Retinal pigment epithelial cell (primary cell): ENCODE measurements around the gene PRDM5.

Experiments
- DNase-seq: peaks from one replicate; pipeline ENCODE4 v3.0.0-alpha.2; 2010; ENCODE audit warnings: low read depth
- H3K4me3 ChIP-seq: 2 replicates; pipeline ENCODE4 v1.5.1; 2011; ENCODE audit warnings: mild to moderate bottlenecking, low read length, control low read depth, moderate library complexity
- TF ChIP-seq, protein P1 (sequence below): conservative IDR thresholded peaks from 2 replicates; pipeline ENCODE4 v1.5.1; 2011; ENCODE audit warnings: low read depth, low read length, control low read depth, inconsistent platforms

Gene PRDM5

DNA sequence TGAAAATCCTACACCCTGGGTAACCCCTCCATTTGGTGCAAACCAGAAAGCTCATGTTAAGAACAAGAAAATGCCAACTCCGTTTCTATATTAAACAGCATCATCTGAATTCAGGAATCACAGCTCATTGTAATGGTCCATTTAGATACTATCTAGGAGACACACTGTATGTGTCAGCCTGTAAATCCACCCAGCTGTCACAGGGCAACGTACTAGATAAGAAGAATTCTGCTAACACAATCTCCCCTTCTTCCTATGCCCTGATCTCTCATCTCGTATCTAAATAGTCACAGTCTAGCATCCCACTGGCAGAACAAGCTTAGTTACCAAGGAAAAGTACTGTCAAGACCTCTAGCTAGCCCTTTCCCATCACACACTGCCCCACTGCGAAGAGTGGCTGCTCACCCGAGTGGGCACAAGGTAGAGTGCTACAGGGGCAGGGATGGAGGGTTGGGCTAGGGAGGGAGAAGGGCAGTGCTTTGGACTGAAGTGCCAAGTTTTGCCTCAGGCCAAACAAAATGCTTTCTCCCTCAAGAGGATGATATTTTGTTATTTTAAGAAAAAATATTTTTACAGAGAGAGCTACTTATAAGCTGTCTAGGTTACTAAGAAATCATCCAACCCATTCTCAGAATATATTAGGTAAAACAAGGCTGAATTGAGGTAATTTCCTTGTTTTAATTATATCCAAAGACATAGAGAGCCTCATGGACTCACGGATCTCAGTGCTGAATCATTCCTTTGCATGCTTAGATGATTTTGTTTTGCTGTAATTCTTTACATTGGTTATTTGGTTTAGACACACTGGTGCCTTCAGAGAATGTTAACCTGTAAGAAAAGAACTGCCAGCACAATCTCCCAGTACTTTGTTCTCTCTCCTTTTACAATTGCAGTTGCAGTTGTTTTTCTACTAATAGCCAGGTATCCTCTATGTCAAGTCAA is 196.6 kb downstream of the PRDM5 start:
- DNase-seq: no peak
- H3K4me3 ChIP-seq: no peak overlapping the region
- TF ChIP-seq, protein P1, sequence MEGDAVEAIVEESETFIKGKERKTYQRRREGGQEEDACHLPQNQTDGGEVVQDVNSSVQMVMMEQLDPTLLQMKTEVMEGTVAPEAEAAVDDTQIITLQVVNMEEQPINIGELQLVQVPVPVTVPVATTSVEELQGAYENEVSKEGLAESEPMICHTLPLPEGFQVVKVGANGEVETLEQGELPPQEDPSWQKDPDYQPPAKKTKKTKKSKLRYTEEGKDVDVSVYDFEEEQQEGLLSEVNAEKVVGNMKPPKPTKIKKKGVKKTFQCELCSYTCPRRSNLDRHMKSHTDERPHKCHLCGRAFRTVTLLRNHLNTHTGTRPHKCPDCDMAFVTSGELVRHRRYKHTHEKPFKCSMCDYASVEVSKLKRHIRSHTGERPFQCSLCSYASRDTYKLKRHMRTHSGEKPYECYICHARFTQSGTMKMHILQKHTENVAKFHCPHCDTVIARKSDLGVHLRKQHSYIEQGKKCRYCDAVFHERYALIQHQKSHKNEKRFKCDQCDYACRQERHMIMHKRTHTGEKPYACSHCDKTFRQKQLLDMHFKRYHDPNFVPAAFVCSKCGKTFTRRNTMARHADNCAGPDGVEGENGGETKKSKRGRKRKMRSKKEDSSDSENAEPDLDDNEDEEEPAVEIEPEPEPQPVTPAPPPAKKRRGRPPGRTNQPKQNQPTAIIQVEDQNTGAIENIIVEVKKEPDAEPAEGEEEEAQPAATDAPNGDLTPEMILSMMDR: no peak

DNA sequence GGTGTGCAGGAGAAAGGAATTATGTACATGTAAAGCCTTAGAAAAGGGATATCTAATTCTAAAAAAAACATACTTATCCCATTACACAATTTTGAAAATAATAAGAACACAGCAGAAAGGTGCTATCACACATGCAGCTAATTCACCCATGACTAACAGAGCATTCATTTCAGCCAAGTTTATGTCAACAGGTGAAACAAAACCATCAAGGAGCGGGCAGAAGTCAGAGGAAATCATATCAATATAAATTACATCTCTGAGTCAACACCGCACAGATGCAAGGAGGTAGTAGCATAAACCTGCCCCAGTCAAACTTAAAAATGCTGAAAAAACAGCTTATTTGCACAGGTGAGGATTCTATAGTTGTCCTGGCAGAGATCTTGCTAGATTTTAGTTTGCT is 197.9 kb downstream of the PRDM5 start:
- TF ChIP-seq, protein P1: no peak
- DNase-seq: no peak
- no peak overlapping the region for H3K4me3 ChIP-seq

DNA sequence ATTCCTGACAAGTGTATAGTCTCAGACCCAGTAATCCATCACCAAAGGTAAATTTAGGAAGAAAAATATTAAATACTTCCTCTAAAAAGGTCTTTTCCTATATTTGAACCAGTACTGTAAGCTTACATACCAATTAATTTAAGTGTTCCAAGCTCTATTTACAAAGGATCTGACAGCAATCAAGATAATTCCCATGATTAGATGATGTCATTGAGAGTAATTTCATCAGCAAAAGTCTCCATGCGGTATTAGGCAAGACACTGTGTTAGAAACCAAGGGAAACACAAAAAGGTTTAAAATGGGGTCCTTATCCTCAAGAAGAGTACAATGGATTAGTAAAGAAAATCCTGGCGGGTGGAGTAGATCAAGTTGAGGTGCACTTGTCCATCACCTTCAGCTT is 198.5 kb downstream of the PRDM5 start:
- H3K4me3 ChIP-seq: no peak overlapping the region
- TF ChIP-seq, protein P1: no peak
- peak; percentile 39 for DNase-seq

DNA sequence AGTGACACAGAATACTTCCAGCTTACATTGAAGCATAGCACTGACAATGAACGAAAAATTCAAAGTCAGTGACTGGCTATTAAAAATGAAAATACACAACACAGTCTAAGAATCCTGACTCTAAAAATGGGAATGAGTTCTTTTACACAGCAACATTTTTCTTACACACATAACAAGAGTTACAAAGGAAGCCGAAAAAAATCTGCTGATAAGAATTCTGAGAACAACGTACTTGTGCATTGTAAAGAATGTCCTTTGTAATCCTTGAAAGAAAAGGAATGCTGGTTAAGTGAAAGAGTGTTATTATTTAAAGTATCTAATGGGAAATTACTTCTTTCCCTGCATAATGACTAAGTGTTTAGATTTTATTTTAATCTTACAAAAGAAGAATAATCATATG is 199.4 kb downstream of the PRDM5 start:
- TF ChIP-seq, protein P1: no peak
- H3K4me3 ChIP-seq: no peak overlapping the region
- DNase-seq: no peak

DNA sequence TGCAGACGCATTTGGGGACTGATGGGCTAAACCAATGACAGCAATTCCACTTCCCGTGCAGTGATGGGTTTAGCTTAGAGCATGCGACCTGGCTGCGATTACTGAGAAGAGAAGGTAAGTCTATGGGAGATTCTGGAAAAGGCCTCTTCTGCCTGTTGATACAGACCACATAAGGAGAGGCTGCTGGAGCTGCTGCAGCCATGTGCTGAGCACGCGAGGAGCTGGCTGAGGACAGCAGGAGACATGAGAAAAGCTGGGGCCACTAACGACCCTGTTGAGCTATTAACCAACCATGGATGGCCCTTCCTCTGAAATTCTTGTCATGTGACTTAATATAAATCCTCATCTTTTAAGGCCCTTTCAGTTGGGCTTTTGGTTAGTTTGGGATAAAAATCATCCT is 199.9 kb downstream of the PRDM5 start:
- H3K4me3 ChIP-seq: no peak overlapping the region
- DNase-seq: no peak
- TF ChIP-seq, protein P1: no peak

DNA sequence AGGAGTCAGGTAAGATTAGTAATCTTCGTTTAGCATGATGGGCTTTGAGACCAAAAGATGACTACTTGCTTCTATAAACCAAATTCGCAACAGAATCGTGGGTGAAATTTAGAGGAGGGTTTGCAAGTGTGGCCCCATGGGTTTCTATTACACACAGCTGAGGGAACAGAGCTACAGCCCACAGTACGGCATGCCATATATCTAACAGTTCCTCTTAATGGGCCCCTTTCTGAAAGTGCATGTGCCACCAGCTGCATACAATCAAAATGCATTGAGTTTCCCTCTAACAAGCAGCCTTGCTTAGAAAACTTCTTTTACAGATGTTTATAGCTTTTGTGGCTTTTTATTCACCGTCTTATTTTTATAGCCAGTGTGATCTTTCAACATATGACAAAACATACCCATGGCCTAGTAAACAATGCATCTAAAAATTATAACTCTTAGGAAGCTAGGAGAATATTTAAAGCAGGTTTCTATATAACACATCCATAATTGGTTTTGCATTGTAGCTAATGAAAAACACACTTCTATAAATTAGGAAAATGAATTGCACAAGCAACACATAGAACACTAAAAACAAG is 202.1 kb downstream of the PRDM5 start:
- no peak for DNase-seq
- TF ChIP-seq, protein P1: no peak
- H3K4me3 ChIP-seq: no peak overlapping the region
